Fibroblast of skin of left biceps (primary cell): ENCODE measurements around the gene IMPG2.

ENCODE experiments used
- DNase-seq, 2 experiments: peaks; one replicate each; pipeline ENCODE4 v3.0.0-alpha.2; 2013; ENCODE audit warnings: low read depth in 2 of 2

The IMPG2 gene

GRCh38 chr3:101240719-101241399 lies 79.5 kb downstream of the IMPG2 start:
- DNase-seq = no peak

- DNase-seq = no peak
Observed at GRCh38 chr3:101235048-101235447, 85.3 kb downstream of the IMPG2 start.

- DNase-seq = no peak
Observed at GRCh38 chr3:101230618-101231017, 89.8 kb downstream of the IMPG2 start.

- no peak for DNase-seq
Observed at GRCh38 chr3:101229681-101230080, 90.7 kb downstream of the IMPG2 start.

GRCh38 chr3:101228441-101228840 lies 91.9 kb downstream of the IMPG2 start:
- no peak for DNase-seq

- no peak for DNase-seq
Observed at GRCh38 chr3:101224739-101225138, 95.6 kb downstream of the IMPG2 start.

- DNase-seq = no peak
Observed at GRCh38 chr3:101223016-101223415, 97.4 kb downstream of the IMPG2 start.

GRCh38 chr3:101219842-101220560 lies 100.4 kb downstream of the IMPG2 start:
- no peak for DNase-seq

- DNase-seq = no peak
Observed at GRCh38 chr3:101217472-101218245, 102.7 kb downstream of the IMPG2 start.

GRCh38 chr3:101216710-101217465 lies 103.5 kb downstream of the IMPG2 start:
- DNase-seq = no peak

GRCh38 chr3:101212730-101213129 lies 107.6 kb downstream of the IMPG2 start:
- no peak for DNase-seq

GRCh38 chr3:101204246-101204645 lies 116.1 kb downstream of the IMPG2 start:
- no peak for DNase-seq

GRCh38 chr3:101203411-101203810 lies 117.0 kb downstream of the IMPG2 start:
- no peak for DNase-seq

GRCh38 chr3:101202640-101203039 lies 117.7 kb downstream of the IMPG2 start:
- no peak for DNase-seq

- no peak for DNase-seq
Observed at GRCh38 chr3:101200461-101200860, 119.9 kb downstream of the IMPG2 start.

- no peak for DNase-seq
Observed at GRCh38 chr3:101195951-101196713, 124.2 kb downstream of the IMPG2 start.

- DNase-seq = no peak
Observed at GRCh38 chr3:101194392-101194791, 126.0 kb downstream of the IMPG2 start.

GRCh38 chr3:101193957-101194356 lies 126.4 kb downstream of the IMPG2 start:
- DNase-seq = peak; percentile 74 to 81

GRCh38 chr3:101189796-101190195 lies 130.6 kb downstream of the IMPG2 start:
- DNase-seq = no peak

- no peak for DNase-seq
Observed at GRCh38 chr3:101189176-101189575, 131.2 kb downstream of the IMPG2 start.

- no peak for DNase-seq
Observed at GRCh38 chr3:101185341-101185740, 135.0 kb downstream of the IMPG2 start.
